H1 (cell line): ENCODE results near the gene DNAJC11. TPM values are rescaled to one million over a fixed set of nuclear protein-coding genes. Genes with fewer than 3 reads are reported as not detected.

Source experiments
- CTCF ChIA-PET: fragments of 300-600 bp; sonication (Branson Sonifier 250); formaldehyde crosslinking; loops from one replicate; lab custom pipeline; 2021; ENCODE audit not compliant: partially characterized antibody; lab: Charles Lee
- POLR2A ChIA-PET: fragments of 300-600 bp; sonication (Branson Sonifier 250); formaldehyde crosslinking; loops from one replicate; lab custom pipeline; 2021; ENCODE audit warnings: inconsistent platforms; ENCODE audit not compliant: partially characterized antibody; lab: Charles Lee
- DNase-seq, 2 experiments: peaks; one replicate each; pipeline versions ENCODE4 v3.0.0 to v3.0.0-alpha.2; 2010 to 2022; ENCODE audit warnings: low spot score in 2 of 2, low read depth in 1 of 2, mixed read lengths in 1 of 2
- FAIRE-seq: peaks from 2 replicates; lab custom pipeline; 2011; peaks lifted over from hg19 to GRCh38; lab: Jason Lieb, UNC
- H2AFZ ChIP-seq: 2 replicates; pipeline ENCODE4 v1.8.1; 2012; ENCODE audit warnings: low read length, inconsistent platforms
- H2AK5ac ChIP-seq: 2 replicates; pipeline ENCODE4 v1.6.1; 2013; ENCODE audit warnings: low read depth, low read length
- H2BK120ac ChIP-seq: replicated peaks from 2 replicates; pipeline ENCODE3; 2013; ENCODE audit warnings: low read depth, low read length, inconsistent platforms
- H2BK12ac ChIP-seq: 2 replicates; pipeline ENCODE4 v1.6.1; 2013; ENCODE audit warnings: low read depth, low read length
- H2BK15ac ChIP-seq: 2 replicates; pipeline ENCODE4 v1.6.1; 2013; ENCODE audit warnings: low read length
- H2BK20ac ChIP-seq: 2 replicates; pipeline ENCODE4 v1.6.1; 2013; ENCODE audit warnings: low read length
- H2BK5ac ChIP-seq: 2 replicates; pipeline ENCODE4 v1.6.1; 2013; ENCODE audit warnings: low read depth, low read length
- H3K14ac ChIP-seq: 2 replicates; pipeline ENCODE4 v1.6.1; 2013; ENCODE audit warnings: inconsistent platforms; ENCODE audit not compliant: insufficient read length
- H3K18ac ChIP-seq: 2 replicates; pipeline ENCODE4 v1.6.1; 2013; ENCODE audit warnings: low read length; ENCODE audit errors: extremely low read depth
- H3K23ac ChIP-seq: 2 replicates; pipeline ENCODE4 v1.6.1; 2013; ENCODE audit warnings: inconsistent platforms; ENCODE audit not compliant: insufficient read length
- H3K23me2 ChIP-seq: 2 replicates; pipeline ENCODE4 v1.6.1; 2013; ENCODE audit warnings: low read depth, low read length
- H3K27ac ChIP-seq: 2 replicates; pipeline ENCODE4 v1.6.1; 2011; ENCODE audit warnings: low read depth, low read length, inconsistent platforms
- H3K27me3 ChIP-seq, 4 experiments: replicated peaks in 1 of 4; 1 replicate in 1 of 4; 2 replicates in 3 of 4; pipeline versions ENCODE4 v1.6.1 to v1.8.1; 2011 to 2013; ENCODE audit warnings: low read length in 3 of 4, mild to moderate bottlenecking in 3 of 4, inconsistent platforms in 2 of 4, mixed read lengths in 2 of 4, moderate library complexity in 1 of 4; ENCODE audit not compliant: control insufficient read depth in 3 of 4, insufficient read depth in 3 of 4; ENCODE audit errors: extremely low read depth in 1 of 4
- H3K36me3 ChIP-seq, 4 experiments: 2 replicates each; pipeline versions ENCODE4 v1.6.1 to v1.8.1; 2011 to 2013; ENCODE audit warnings: mild to moderate bottlenecking in 4 of 4, low read length in 3 of 4, moderate library complexity in 2 of 4, control low read depth in 1 of 4, inconsistent platforms in 1 of 4; ENCODE audit not compliant: insufficient read depth in 4 of 4, control insufficient read depth in 2 of 4
- H3K4ac ChIP-seq: replicated peaks from 2 replicates; pipeline ENCODE3; 2013; ENCODE audit warnings: low read length, low read depth, mixed read lengths, inconsistent platforms; ENCODE audit not compliant: insufficient read length
- H3K4me1 ChIP-seq, 4 experiments: replicated peaks in 1 of 4; 1 replicate in 1 of 4; 2 replicates in 3 of 4; pipeline versions ENCODE4 v1.6.1 to v1.8.1; 2011 to 2013; ENCODE audit warnings: low read length in 3 of 4, inconsistent platforms in 2 of 4, mixed read lengths in 1 of 4; ENCODE audit not compliant: insufficient read depth in 4 of 4, control insufficient read depth in 3 of 4
- H3K4me2 ChIP-seq, 2 experiments: 2 replicates each; pipeline versions ENCODE4 v1.6.1 to v1.8.1; 2011 to 2013; ENCODE audit warnings: low read depth in 2 of 2, low read length in 2 of 2, control low read depth in 1 of 2, inconsistent platforms in 1 of 2, mild to moderate bottlenecking in 1 of 2; ENCODE audit not compliant: insufficient read depth in 1 of 2
- H3K4me3 ChIP-seq, 4 experiments: fragments of 200-600, 300-600 bp in 1 of 4; sonication (generic), shearing (Covaris generic), sonication (Bioruptor Twin) in 1 of 4; 2 replicates each; pipeline versions ENCODE4 v1.5.1 to v1.8.1; 2011 to 2016; ENCODE audit warnings: low read length in 4 of 4, low read depth in 3 of 4, control low read depth in 2 of 4, inconsistent platforms in 2 of 4, mild to moderate bottlenecking in 2 of 4, mixed read lengths in 1 of 4, moderate library complexity in 1 of 4; ENCODE audit not compliant: insufficient read depth in 2 of 4; ENCODE audit errors: extremely low read depth in 1 of 4
- H3K56ac ChIP-seq: replicated peaks from 2 replicates; pipeline ENCODE3; 2013; ENCODE audit warnings: low read depth, mild to moderate bottlenecking, mixed read lengths, low read length, inconsistent platforms; ENCODE audit not compliant: insufficient read length
- H3K79me1 ChIP-seq: 2 replicates; pipeline ENCODE4 v1.6.1; 2013; ENCODE audit warnings: low read depth, low read length, control low read depth
- H3K79me2 ChIP-seq, 2 experiments: 2 replicates each; pipeline versions ENCODE4 v1.6.1 to v1.8.1; 2012 to 2013; ENCODE audit warnings: low read length in 2 of 2, mild to moderate bottlenecking in 2 of 2, inconsistent platforms in 1 of 2; ENCODE audit not compliant: insufficient read depth in 2 of 2, control insufficient read depth in 1 of 2
- H3K9ac ChIP-seq, 4 experiments: replicated peaks in 1 of 4; 1 replicate in 1 of 4; 2 replicates in 3 of 4; pipeline versions ENCODE4 v1.6.1 to v1.8.1; 2011 to 2013; ENCODE audit warnings: low read depth in 3 of 4, low read length in 3 of 4, control low read depth in 2 of 4, mild to moderate bottlenecking in 2 of 4, moderate library complexity in 2 of 4, inconsistent platforms in 1 of 4; ENCODE audit errors: extremely low read depth in 1 of 4
- H3K9me3 ChIP-seq, 2 experiments: 2 replicates each; pipeline versions ENCODE4 v1.6.1 to v1.8.1; 2012 to 2013; ENCODE audit warnings: mild to moderate bottlenecking in 2 of 2, moderate library complexity in 2 of 2, control low read depth in 1 of 2, inconsistent platforms in 1 of 2, low read depth in 1 of 2, low read length in 1 of 2, mixed read lengths in 1 of 2; ENCODE audit not compliant: insufficient read depth in 2 of 2
- H4K20me1 ChIP-seq, 2 experiments: replicated peaks in 1 of 2; 2 replicates each; pipeline versions ENCODE3 to v1.8.1; 2011 to 2013; ENCODE audit warnings: inconsistent platforms in 2 of 2, low read length in 2 of 2, mild to moderate bottlenecking in 1 of 2; ENCODE audit not compliant: insufficient read depth in 2 of 2, control insufficient read depth in 1 of 2
- H4K5ac ChIP-seq: 2 replicates; pipeline ENCODE4 v1.6.1; 2013; ENCODE audit warnings: low read length, low read depth, mixed read lengths, inconsistent platforms; ENCODE audit not compliant: insufficient read length
- H4K8ac ChIP-seq: 2 replicates; pipeline ENCODE4 v1.8.0; 2013; ENCODE audit warnings: mild to moderate bottlenecking, moderate library complexity, low read length, inconsistent platforms; ENCODE audit not compliant: insufficient read depth; ENCODE audit errors: extremely low read depth
- H4K91ac ChIP-seq: replicated peaks from 2 replicates; pipeline ENCODE3; 2013; ENCODE audit warnings: low read length, mixed read lengths, inconsistent platforms; ENCODE audit not compliant: insufficient read length
- CEBPB ChIP-seq: IDR thresholded peaks from 2 replicates; pipeline ENCODE4 v1.6.1; 2012; ENCODE audit warnings: low read depth, low read length
- EP300 ChIP-seq, 2 experiments: IDR thresholded peaks; 1 replicate in 1 of 2; 2 replicates in 1 of 2; pipeline ENCODE4 v1.6.1; 2011 to 2012; ENCODE audit warnings: low read depth in 2 of 2, low read length in 2 of 2, mild to moderate bottlenecking in 2 of 2, borderline replicate concordance in 1 of 2, inconsistent platforms in 1 of 2, moderate library complexity in 1 of 2
- HDAC6 ChIP-seq: IDR thresholded peaks from one replicate; pipeline ENCODE4 v1.7.1; 2012; ENCODE audit warnings: low read depth, mild to moderate bottlenecking, inconsistent platforms, low read length, moderate library complexity
- SUZ12 ChIP-seq: fragments of 200-600 bp; sonication (generic); IDR thresholded peaks from 2 replicates; pipeline ENCODE4 v1.6.1; 2012; ENCODE audit warnings: mild to moderate bottlenecking, inconsistent platforms, low read length, moderate library complexity, mixed read lengths
- WGBS, 2 experiments: shearing (Covaris generic) in 1 of 2; methylation state at CpG; one replicate each; pipeline versions ENCODE4 v1.1.6 to v1.1.7; 2013 to 2015; ENCODE audit warnings: low lambda C conversion rate in 2 of 2, mixed read lengths in 2 of 2, inconsistent platforms in 1 of 2, low coverage in 1 of 2, missing lambda C conversion rate in 1 of 2; ENCODE audit not compliant: insufficient replicate concordance in 2 of 2, insufficient coverage in 1 of 2, insufficient read length in 1 of 2; ENCODE audit errors: extremely low coverage in 1 of 2, missing lambda C conversion rate in 1 of 2; 5-methylcytosine and 5-hydroxymethylcytosine counted together
- polyA plus RNA-seq, 7 experiments: library from polyadenylated mRNA; depleted of rRNA in 3 of 7; stranded (reverse) in 5 of 7; unstranded in 2 of 7; fragments of >200 nt in 5 of 7; fragments of 200-250 nt in 2 of 7; gene quantifications; 1 replicate in 5 of 7; 2 replicates in 1 of 7; 4 replicates in 1 of 7; pipeline versions ENCODE4 v1.2.1 to v1.2.3, GENCODE V29; 2011 to 2013; ENCODE audit warnings: missing spikeins in 2 of 7, mixed read lengths in 2 of 7
- total RNA-seq: library from RNA; stranded (reverse); fragmentation: NEBNext Ultra II Directional; extraction: Animal tissue kit (Norgen Biotek cat#: 25700); gene quantifications from 2 replicates; pipeline ENCODE4 v1.2.1, GENCODE V29; 2021
- TF ChIP-seq, protein P1 (sequence below), 3 experiments: IDR thresholded peaks; 1 replicate in 2 of 3; 2 replicates in 1 of 3; pipeline versions ENCODE4 v1.5.1 to v1.6.1; 2011; ENCODE audit warnings: low read length in 3 of 3, mild to moderate bottlenecking in 3 of 3, inconsistent platforms in 2 of 3, low read depth in 1 of 3, moderate library complexity in 1 of 3; ENCODE audit not compliant: insufficient read depth in 1 of 3; ENCODE audit errors: control extremely low read depth in 1 of 3

DNAJC11 gene
- total and polyA plus RNA-seq, 2 of the 8 experiments (the other 6 are each of a cell fraction or from before 2014, with no cell fraction given), result 43.9 to 90.9 TPM

DNA sequence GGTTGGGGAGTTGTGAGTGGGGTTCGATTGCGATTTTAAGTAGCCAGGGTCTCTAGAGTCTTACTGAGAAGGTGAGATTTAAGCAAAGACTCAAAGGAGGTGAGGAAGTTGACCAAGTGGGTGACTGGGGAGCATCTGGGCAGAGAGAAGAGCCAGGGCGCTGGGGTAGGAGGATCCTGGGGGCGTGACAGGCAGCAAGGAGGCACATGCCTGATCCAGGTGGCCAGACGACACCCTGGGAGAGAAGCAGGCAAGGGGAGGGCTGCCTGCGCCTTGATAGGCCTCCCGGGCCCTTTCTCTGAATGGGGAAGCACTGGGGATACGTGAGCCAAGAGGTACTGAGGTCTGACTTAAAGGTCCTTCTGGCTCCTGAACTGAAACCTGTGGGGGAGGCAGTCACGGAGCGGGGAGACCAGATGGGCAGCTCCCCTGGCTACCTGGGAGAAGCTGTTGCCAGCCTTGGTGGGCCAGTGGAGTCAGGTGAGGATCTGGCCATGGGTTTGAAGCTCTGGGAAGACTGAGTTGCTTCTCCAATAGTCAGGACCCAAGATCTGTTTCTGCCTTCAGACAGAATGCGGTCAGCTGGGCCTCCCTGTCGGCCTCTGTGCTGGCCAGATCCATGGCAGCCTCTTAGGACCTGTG is 116.4 kb downstream of the DNAJC11 start:
- H2BK120ac ChIP-seq, result no peak overlapping the region
- no peak overlapping the region for H3K4ac ChIP-seq
- no peak overlapping the region for H3K56ac ChIP-seq
- H3K23ac ChIP-seq, result no peak overlapping the region
- H2BK12ac ChIP-seq, result no peak overlapping the region
- H2AK5ac ChIP-seq, result no peak overlapping the region
- ChIA-PET CTCF (interaction anchor here (1.3 to 1.8 kb wide), 4 partner anchors 10 to 31 kb away, joined by 3 to 6 read pairs (median 4); partner anchors contain the start of genes NOL9 and TAS1R1), POLR2A (interaction anchor here (1.3 to 17.4 kb wide), 5 partner anchors 7 to 49 kb away, joined by 4 to 196 read pairs (median 4); partner anchors contain the start of genes KLHL21, NOL9, TAS1R1 and THAP3)
- H2BK15ac ChIP-seq, result no peak overlapping the region
- H4K5ac ChIP-seq, result no peak overlapping the region
- peaks cover 2 to 27% of the 10 kb centered on the region in 2 experiments for H4K20me1 ChIP-seq
- H2BK20ac ChIP-seq, result no peak overlapping the region
- H4K8ac ChIP-seq, result no peak overlapping the region
- no peak overlapping the region for H2BK5ac ChIP-seq
- peaks cover 0 to 7% (median 6%) of the 10 kb centered on the region in 4 experiments; a peak in 6 of 7 replicates for H3K4me1 ChIP-seq
- H3K9ac ChIP-seq, result no peak overlapping the region
- H4K91ac ChIP-seq, result no peak overlapping the region
- H3K4me2 ChIP-seq, result no peak overlapping the region
- no peak overlapping the region for H3K14ac ChIP-seq
- peaks cover 8% of the 10 kb centered on the region for H3K79me1 ChIP-seq
- DNase-seq (no peak), FAIRE-seq (no peak)
- H3K27ac ChIP-seq, result no peak overlapping the region
- peaks cover 0 to 25% (median 4%) of the 10 kb centered on the region in 4 experiments; a peak in 6 of 8 replicates for H3K36me3 ChIP-seq
- no peaks in the 10 kb centered on the region for H3K27me3 ChIP-seq
- no peak overlapping the region for H2AFZ ChIP-seq
- peaks cover 0 to 13% of the 10 kb centered on the region in 2 experiments; a peak in 1 of 4 replicates for H3K79me2 ChIP-seq
- H3K9me3 ChIP-seq, result no peaks in the 10 kb centered on the region
- no peak overlapping the region for H3K18ac ChIP-seq
- H3K4me3 ChIP-seq, result no peak overlapping the region
- no peaks in the 10 kb centered on the region; the same call in 1 of the 2 replicates for H3K23me2 ChIP-seq
- WGBS, 2 experiments, result 91% methylated on average over 12 of the region's 12 CpGs; no CpG with 5 or more reads in 1 of the 2 experiments
- TF ChIP-seq, protein P1, sequence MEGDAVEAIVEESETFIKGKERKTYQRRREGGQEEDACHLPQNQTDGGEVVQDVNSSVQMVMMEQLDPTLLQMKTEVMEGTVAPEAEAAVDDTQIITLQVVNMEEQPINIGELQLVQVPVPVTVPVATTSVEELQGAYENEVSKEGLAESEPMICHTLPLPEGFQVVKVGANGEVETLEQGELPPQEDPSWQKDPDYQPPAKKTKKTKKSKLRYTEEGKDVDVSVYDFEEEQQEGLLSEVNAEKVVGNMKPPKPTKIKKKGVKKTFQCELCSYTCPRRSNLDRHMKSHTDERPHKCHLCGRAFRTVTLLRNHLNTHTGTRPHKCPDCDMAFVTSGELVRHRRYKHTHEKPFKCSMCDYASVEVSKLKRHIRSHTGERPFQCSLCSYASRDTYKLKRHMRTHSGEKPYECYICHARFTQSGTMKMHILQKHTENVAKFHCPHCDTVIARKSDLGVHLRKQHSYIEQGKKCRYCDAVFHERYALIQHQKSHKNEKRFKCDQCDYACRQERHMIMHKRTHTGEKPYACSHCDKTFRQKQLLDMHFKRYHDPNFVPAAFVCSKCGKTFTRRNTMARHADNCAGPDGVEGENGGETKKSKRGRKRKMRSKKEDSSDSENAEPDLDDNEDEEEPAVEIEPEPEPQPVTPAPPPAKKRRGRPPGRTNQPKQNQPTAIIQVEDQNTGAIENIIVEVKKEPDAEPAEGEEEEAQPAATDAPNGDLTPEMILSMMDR (IDR thresholded peaks at IDR 0.05; ENCODE audit: control extremely low read depth in 1 of 3, insufficient read depth in 1 of 3, low read depth in 1 of 3, low read length in 3 of 3), result no peak
- TF ChIP-seq CEBPB (no peak), EP300 (IDR thresholded peaks at IDR 0.05; ENCODE audit: borderline replicate concordance in 1 of 2, low read depth in 2 of 2, low read length in 2 of 2) (no peak), SUZ12 (no peak), HDAC6 (no peak)
